ENCODE data around the gene RIC8B. TPM values are rescaled to one million over a fixed set of nuclear protein-coding genes. Genes with fewer than 3 reads are reported as not detected.

Gene RIC8B
- total and polyA plus RNA-seq, 2 of the 13 experiments (the other 11 are each of a cell fraction or from before 2014, with no cell fraction given), result 5.1 to 7.5 TPM

GRCh38 chr12:106919910-106920544 is 145.5 kb downstream of the RIC8B start (continued):
- no peak for TF ChIP-seq ZHX1 (CRISPR knock-in tag; IDR thresholded peaks at IDR 0.05; ENCODE audit: low read depth)
- no peak for TF ChIP-seq ZNF782 (CRISPR knock-in tag; IDR thresholded peaks at IDR 0.05; ENCODE audit: borderline replicate concordance)
- TF ChIP-seq STAT6 (CRISPR knock-in tag; IDR thresholded peaks at IDR 0.05; ENCODE audit: borderline replicate concordance), result no peak
- no peak for TF ChIP-seq CREB3 (CRISPR knock-in tag; IDR thresholded peaks at IDR 0.05)
- no peak for TF ChIP-seq KLF15 (CRISPR knock-in tag; IDR thresholded peaks at IDR 0.05; ENCODE audit: borderline replicate concordance)
- no peak for TF ChIP-seq ZBTB7B (CRISPR knock-in tag; IDR thresholded peaks at IDR 0.05)
- TF ChIP-seq MED13 (CRISPR knock-in tag; IDR thresholded peaks at IDR 0.05), result no peak
- peak; percentile 69 for TF ChIP-seq SMC3 (IDR thresholded peaks at IDR 0.05; ENCODE audit: low read length)
- TF ChIP-seq DZIP1 (CRISPR knock-in tag; IDR thresholded peaks at IDR 0.05), result no peak
- no peak for TF ChIP-seq SRSF9 (IDR thresholded peaks at IDR 0.05; ENCODE audit: borderline replicate concordance, insufficient read depth, low read depth, low read length, poor library complexity, severe bottlenecking)
- TF ChIP-seq POLR2G (IDR thresholded peaks at IDR 0.05; ENCODE audit: low read depth, low read length), result no peak
- TF ChIP-seq MAFK (conservative IDR thresholded peaks at IDR 0.05 in 1 of 2, IDR thresholded peaks at IDR 0.05 in 1 of 2; ENCODE audit: low read length in 2 of 2), result no peak
- no peak for TF ChIP-seq ZNF260 (CRISPR knock-in tag; IDR thresholded peaks at IDR 0.05; ENCODE audit: borderline replicate concordance, low read depth)

Data from HepG2 (cell line).